Measurements from ENCODE around the gene HYAL2. TPM values are rescaled to one million over a fixed set of nuclear protein-coding genes. Genes with fewer than 3 reads are reported as not detected.

HYAL2 gene
- total RNA-seq, 1 donor from 2014 or later: 623 TPM

Other genes with a start within 250 kb of the HYAL2 start
- gene RBM5, start 233.8 kb downstream of the HYAL2 start, total RNA-seq: 140 and 252 TPM in 2 replicates
- gene SEMA3F, start 167.4 kb downstream of the HYAL2 start, total RNA-seq: 93.7 and 138 TPM in 2 replicates
- 0.54 TPM in 1 of 2 replicates, not detected in the other for gene GNAT1, start 131.1 kb downstream of the HYAL2 start, total RNA-seq
- 0.09 TPM in 1 of 2 replicates, not detected in the other for gene SLC38A3, start 117.5 kb downstream of the HYAL2 start, total RNA-seq
- gene GNAI2, start 86.5 kb downstream of the HYAL2 start, total RNA-seq: 572 and 692 TPM in 2 replicates
- 0.27 and 1.3 TPM in 2 replicates for gene SEMA3B, start 53.6 kb downstream of the HYAL2 start, total RNA-seq
- not detected in 2 replicates for gene LSMEM2, start 43.7 kb downstream of the HYAL2 start, total RNA-seq
- 93.4 and 118 TPM in 2 replicates for gene IFRD2, start 30.3 kb downstream of the HYAL2 start, total RNA-seq
- 6.2 and 6.8 TPM in 2 replicates for gene HYAL3, start 23.3 kb downstream of the HYAL2 start, total RNA-seq
- gene NAA80, start 23.3 kb downstream of the HYAL2 start, total RNA-seq: 1.5 and 2.2 TPM in 2 replicates
- 0.99 and 1.8 TPM in 2 replicates for gene HYAL1, start 19.2 kb downstream of the HYAL2 start, total RNA-seq
- gene TUSC2, start 5.5 kb upstream of the HYAL2 start, total RNA-seq: 18.4 and 22.7 TPM in 2 replicates
- gene RASSF1, start 18.1 kb upstream of the HYAL2 start, total RNA-seq: 12.7 and 24.0 TPM in 2 replicates
- gene ZMYND10, start 23.0 kb upstream of the HYAL2 start, total RNA-seq: 0.36 and 0.38 TPM in 2 replicates
- 18.9 and 19.9 TPM in 2 replicates for gene NPRL2, start 28.0 kb upstream of the HYAL2 start, total RNA-seq
- 18.0 and 21.7 TPM in 2 replicates for gene CYB561D2, start 28.1 kb upstream of the HYAL2 start, total RNA-seq
- 31.0 and 38.5 TPM in 2 replicates for gene TMEM115, start 36.8 kb upstream of the HYAL2 start, total RNA-seq
- gene CACNA2D2, start 180.9 kb upstream of the HYAL2 start, total RNA-seq: not detected in 2 replicates
- gene C3orf18, start 245.0 kb upstream of the HYAL2 start, total RNA-seq: 2.2 and 4.8 TPM in 2 replicates
- gene HEMK1, start 246.8 kb upstream of the HYAL2 start, total RNA-seq: 9.5 and 12.6 TPM in 2 replicates

Data from endothelial cell of coronary artery (primary cell).